ENCODE measurements around the gene CACNA1C. TPM values are rescaled to one million over a fixed set of nuclear protein-coding genes. Genes with fewer than 3 reads are reported as not detected.
A peak's percentile ranks its signal among the peaks of the same experiment; 100 is the strongest.

Gene CACNA1C
- total and polyA plus RNA-seq, 10 of the 15 experiments (the other 5 are each of a cell fraction or from before 2014, with no cell fraction given), result under 0.01 to 0.15 (median 0.09) TPM; not detected in 5

DNA sequence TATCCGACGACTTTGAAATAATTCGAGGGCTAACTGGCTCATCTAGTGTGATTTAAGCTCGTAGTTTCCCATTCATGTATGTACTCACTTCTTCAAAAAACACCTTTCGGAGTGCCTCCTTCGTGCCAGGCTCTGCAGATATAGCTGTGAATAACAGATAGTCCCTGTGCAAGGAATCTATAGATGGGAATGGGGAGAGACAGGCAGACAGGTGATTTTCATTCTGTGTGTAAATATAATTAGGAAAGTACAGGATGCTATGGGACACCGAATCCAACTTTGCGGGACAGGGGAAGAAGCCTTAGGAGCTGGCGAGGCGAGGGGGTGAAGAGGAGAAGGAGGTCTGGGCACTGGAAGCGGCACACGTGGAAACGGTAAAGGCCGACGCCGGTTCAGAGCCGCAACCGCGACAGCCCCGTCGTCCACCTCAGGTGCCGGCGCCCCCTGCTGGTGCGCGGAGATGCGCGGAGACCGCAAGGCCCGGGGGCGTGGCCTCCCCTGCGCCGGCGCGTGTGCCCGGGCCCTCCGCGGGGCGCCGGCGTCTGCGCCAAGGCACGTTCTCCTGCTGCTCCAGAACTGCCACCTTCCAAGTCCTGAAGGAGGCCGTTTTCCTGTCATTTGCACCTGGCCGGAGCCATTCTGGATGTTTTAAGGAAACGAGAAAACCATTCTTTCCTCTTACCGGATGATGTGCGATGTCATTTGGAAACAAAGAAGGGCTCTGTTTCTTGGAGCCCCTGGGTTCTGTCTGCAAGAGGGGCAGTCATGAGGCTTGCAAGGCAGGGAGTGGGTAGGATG lies 18.0 kb upstream of the CACNA1C start (continued):
- TF ChIP-seq EGR1 (IDR thresholded peaks at IDR 0.05; ENCODE audit: borderline replicate concordance in 1 of 2, low read depth in 2 of 2, low read length in 2 of 2), result no peak
- TF ChIP-seq POU2F2 (IDR thresholded peaks at IDR 0.05; ENCODE audit: borderline replicate concordance, low read depth, low read length), result peak; percentile 14; the same call in 1 of the 3 replicates
- TF ChIP-seq SREBF2 (IDR thresholded peaks at IDR 0.05; ENCODE audit: low read length), result no peak
- TF ChIP-seq NFYB (IDR thresholded peaks at IDR 0.05; ENCODE audit: insufficient read depth, low read depth, low read length), result no peak
- TF ChIP-seq RUNX3 (IDR thresholded peaks at IDR 0.05; ENCODE audit: low read length), result peak; percentile 94
- TF ChIP-seq, protein P1, sequence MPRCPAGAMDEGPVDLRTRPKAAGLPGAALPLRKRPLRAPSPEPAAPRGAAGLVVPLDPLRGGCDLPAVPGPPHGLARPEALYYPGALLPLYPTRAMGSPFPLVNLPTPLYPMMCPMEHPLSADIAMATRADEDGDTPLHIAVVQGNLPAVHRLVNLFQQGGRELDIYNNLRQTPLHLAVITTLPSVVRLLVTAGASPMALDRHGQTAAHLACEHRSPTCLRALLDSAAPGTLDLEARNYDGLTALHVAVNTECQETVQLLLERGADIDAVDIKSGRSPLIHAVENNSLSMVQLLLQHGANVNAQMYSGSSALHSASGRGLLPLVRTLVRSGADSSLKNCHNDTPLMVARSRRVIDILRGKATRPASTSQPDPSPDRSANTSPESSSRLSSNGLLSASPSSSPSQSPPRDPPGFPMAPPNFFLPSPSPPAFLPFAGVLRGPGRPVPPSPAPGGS (IDR thresholded peaks at IDR 0.05; ENCODE audit: borderline replicate concordance, insufficient read depth, low read depth, low read length, poor library complexity, severe bottlenecking), result no peak
- TF ChIP-seq RFX5 (IDR thresholded peaks at IDR 0.05; ENCODE audit: low read depth, low read length), result no peak
- TF ChIP-seq, protein P2, sequence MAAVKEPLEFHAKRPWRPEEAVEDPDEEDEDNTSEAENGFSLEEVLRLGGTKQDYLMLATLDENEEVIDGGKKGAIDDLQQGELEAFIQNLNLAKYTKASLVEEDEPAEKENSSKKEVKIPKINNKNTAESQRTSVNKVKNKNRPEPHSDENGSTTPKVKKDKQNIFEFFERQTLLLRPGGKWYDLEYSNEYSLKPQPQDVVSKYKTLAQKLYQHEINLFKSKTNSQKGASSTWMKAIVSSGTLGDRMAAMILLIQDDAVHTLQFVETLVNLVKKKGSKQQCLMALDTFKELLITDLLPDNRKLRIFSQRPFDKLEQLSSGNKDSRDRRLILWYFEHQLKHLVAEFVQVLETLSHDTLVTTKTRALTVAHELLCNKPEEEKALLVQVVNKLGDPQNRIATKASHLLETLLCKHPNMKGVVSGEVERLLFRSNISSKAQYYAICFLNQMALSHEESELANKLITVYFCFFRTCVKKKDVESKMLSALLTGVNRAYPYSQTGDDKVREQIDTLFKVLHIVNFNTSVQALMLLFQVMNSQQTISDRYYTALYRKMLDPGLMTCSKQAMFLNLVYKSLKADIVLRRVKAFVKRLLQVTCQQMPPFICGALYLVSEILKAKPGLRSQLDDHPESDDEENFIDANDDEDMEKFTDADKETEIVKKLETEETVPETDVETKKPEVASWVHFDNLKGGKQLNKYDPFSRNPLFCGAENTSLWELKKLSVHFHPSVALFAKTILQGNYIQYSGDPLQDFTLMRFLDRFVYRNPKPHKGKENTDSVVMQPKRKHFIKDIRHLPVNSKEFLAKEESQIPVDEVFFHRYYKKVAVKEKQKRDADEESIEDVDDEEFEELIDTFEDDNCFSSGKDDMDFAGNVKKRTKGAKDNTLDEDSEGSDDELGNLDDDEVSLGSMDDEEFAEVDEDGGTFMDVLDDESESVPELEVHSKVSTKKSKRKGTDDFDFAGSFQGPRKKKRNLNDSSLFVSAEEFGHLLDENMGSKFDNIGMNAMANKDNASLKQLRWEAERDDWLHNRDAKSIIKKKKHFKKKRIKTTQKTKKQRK (IDR thresholded peaks at IDR 0.05; ENCODE audit: low read depth, low read length), result no peak
- no peak for TF ChIP-seq BCL11A (IDR thresholded peaks at IDR 0.05; ENCODE audit: low read depth, low read length)
- no peak for TF ChIP-seq SIN3A (IDR thresholded peaks at IDR 0.05; ENCODE audit: low read depth, low read length)
- TF ChIP-seq, protein P3, sequence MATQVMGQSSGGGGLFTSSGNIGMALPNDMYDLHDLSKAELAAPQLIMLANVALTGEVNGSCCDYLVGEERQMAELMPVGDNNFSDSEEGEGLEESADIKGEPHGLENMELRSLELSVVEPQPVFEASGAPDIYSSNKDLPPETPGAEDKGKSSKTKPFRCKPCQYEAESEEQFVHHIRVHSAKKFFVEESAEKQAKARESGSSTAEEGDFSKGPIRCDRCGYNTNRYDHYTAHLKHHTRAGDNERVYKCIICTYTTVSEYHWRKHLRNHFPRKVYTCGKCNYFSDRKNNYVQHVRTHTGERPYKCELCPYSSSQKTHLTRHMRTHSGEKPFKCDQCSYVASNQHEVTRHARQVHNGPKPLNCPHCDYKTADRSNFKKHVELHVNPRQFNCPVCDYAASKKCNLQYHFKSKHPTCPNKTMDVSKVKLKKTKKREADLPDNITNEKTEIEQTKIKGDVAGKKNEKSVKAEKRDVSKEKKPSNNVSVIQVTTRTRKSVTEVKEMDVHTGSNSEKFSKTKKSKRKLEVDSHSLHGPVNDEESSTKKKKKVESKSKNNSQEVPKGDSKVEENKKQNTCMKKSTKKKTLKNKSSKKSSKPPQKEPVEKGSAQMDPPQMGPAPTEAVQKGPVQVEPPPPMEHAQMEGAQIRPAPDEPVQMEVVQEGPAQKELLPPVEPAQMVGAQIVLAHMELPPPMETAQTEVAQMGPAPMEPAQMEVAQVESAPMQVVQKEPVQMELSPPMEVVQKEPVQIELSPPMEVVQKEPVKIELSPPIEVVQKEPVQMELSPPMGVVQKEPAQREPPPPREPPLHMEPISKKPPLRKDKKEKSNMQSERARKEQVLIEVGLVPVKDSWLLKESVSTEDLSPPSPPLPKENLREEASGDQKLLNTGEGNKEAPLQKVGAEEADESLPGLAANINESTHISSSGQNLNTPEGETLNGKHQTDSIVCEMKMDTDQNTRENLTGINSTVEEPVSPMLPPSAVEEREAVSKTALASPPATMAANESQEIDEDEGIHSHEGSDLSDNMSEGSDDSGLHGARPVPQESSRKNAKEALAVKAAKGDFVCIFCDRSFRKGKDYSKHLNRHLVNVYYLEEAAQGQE (IDR thresholded peaks at IDR 0.05; ENCODE audit: low read depth, low read length), result no peak
- TF ChIP-seq IRF5 (IDR thresholded peaks at IDR 0.05; ENCODE audit: borderline replicate concordance), result no peak
- no peak for TF ChIP-seq NR2C2 (IDR thresholded peaks at IDR 0.05; ENCODE audit: borderline replicate concordance, control insufficient read depth, insufficient read length, low read depth)
- no peak for TF ChIP-seq CHD4 (IDR thresholded peaks at IDR 0.05)
- no peak for TF ChIP-seq TARDBP (IDR thresholded peaks at IDR 0.05; ENCODE audit: borderline replicate concordance)
- no peak for TF ChIP-seq JUND (IDR thresholded peaks at IDR 0.05; ENCODE audit: low read depth, low read length)
- no peak; the same call in 1 of the 2 replicates for TF ChIP-seq NKRF (conservative IDR thresholded peaks at IDR 0.05)

All from GM12878 (cell line).